GM08714 (cell line): ENCODE results near the gene ZDHHC9.

ENCODE experiments used
- H3K4me3 ChIP-seq: fragments of 200-500 bp; sonication (Bioruptor generic); 2 replicates; pipeline ENCODE4 v1.5.1; 2014; ENCODE audit warnings: mild to moderate bottlenecking, low read length, inconsistent platforms
- ZNF274 ChIP-seq: IDR thresholded peaks from 2 replicates; pipeline ENCODE4 v1.6.1; 2012; ENCODE audit warnings: mild to moderate bottlenecking, low read depth, low read length

ZDHHC9 gene

GRCh38 chrX:129833153-129833990 lies 10.3 kb downstream of the ZDHHC9 start:
- no peak for TF ChIP-seq ZNF274
- H3K4me3 ChIP-seq, result no peak overlapping the region

DNA sequence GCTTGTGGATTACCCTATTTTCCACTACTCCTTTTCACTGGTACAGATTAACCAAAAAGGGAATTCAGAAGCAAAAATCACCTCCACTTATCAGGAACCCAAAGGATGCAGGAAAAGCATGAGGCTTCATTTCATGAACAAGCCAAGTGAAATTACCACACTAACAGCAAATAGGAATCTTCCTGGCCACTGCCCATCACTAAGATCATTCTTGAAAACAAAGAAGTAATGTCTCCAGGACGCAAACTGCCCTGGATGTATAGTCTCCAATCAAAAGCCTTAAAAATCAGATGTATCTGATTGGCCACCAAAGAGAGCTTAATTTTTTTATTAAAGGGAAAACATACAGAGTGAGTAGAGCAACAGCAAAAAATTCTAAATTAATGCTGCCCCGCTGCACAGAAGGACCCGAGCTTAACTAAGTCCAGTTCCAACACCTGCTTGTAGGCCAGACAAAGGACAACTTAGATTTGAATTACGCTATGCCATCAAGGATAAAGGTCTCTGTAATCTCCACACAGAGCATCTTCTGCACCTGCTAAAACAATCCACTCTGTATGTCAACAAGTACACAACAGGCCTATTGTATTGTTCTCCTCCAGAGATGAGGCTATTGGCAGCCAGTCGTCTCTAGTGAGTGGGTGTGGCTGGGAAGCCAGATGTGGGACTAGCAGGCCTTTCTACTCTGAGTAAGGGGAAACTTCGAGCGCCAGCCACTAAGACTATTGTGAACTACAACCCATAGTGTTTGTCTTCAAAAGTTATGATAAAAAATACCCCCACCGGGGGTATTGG lies 12.4 kb downstream of the ZDHHC9 start:
- no peak for TF ChIP-seq ZNF274
- no peak overlapping the region for H3K4me3 ChIP-seq

DNA sequence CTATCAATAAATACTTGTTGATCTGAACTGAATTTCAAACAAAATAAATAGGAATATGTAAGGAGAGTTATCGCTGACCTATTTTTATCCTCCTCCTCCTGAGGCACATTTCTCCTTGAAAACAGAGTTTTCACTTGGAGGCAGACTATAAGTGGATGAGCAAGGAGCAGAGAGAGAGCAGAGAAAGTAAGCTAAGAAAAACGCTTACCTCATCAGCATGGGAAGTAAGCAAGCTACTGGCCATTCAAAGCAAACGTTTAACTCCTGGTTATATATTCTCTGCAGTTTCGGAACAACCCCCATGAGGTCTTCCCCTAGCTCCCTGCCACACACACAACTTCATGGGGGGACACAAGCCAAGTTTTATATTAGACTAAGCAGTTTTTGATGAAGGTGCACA lies 13.2 kb downstream of the ZDHHC9 start:
- no peak overlapping the region for H3K4me3 ChIP-seq
- TF ChIP-seq ZNF274, result no peak

DNA sequence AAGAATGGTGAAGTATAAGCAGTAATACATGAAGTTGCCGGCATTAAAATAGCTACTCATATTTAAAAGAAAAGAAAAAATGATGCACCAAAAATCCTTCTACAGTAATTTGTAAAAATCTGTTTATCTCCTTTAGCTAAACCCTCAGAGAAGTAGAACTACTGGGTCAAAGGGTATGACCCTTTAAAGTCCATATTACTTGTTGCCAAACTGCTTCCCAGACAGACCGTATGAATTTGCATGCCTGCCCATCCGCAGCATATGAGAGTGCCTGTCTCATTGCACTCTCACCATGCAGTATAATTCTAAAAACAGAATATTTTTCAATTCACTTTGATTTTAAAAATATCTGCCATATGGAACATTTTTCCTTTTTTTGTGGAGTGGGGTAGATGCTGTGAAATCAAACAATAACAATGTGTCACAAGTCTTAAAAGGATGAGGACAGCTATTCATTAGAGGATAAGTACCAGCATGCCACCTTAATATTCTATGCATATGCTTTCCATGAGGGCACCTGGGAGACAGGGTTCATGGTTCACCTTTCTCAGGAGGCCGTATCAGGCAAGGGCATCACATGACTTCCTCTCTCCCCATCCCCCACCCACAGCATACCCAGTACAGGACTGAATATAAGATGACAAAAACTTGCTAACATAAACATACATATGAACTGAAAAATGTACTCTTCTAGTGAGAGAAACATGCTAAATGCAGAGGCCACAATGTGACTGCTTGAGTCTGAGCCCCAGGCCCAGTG lies 17.8 kb downstream of the ZDHHC9 start:
- H3K4me3 ChIP-seq, result no peak overlapping the region
- TF ChIP-seq ZNF274, result no peak

DNA sequence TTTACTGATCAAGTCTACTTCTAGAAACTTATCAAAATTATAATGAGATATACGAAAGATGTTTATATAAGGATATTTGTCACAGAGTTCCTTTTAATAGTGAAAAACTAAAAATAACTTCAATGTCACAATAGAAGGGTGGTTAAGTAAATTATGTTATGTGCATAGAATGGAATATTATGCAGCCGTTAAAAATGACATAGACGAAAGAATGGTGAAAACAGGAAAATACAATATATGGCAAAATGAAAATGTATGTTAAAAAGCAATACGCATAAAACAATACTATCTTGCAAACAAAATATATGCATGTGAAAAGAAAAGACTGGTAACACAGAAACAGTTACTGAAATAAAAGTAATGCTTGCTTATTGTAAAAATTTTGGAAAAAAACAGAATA lies 19.1 kb downstream of the ZDHHC9 start:
- H3K4me3 ChIP-seq, result no peak overlapping the region
- TF ChIP-seq ZNF274, result no peak

GRCh38 chrX:129823522-129823921 lies 20.2 kb downstream of the ZDHHC9 start:
- H3K4me3 ChIP-seq, result no peak overlapping the region
- TF ChIP-seq ZNF274, result no peak

DNA sequence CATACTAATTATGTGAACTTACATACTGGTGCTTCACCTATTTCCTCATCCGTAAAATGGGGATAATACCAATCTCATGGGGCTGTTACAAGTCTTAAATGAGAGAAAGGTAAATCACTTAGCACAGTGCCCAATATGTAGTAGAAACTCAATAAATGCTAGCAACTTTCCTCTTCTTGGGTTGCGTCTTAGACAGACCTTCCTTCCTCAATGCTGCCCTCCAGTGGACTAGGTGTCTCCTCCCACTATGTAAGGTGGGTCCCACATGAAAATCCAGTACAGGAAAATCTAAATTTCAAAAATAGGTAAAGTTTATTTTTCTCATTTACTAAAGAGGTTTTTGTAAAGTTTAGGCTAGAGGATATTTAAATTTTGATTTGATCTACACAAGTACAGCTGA lies 20.6 kb downstream of the ZDHHC9 start:
- no peak overlapping the region for H3K4me3 ChIP-seq
- TF ChIP-seq ZNF274, result no peak

DNA sequence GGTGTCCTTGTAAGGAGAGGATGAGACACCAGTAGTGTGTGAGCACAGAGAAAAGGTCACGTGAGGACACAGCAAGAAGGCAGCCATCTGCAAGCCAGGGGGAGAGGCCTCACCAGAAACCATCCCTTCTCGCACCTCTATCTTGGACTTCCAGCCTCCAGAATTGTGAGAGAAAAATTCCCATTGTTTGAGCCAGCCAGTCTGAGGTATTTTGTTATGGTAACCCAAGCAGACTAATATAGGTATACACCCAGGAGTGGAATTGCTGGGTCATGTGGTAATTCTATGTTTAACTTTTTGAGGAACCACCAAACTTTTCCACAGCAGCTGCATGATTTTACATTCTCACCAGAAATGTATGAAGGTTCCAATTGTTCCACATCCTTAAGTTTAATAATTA lies 25.6 kb downstream of the ZDHHC9 start:
- no peak overlapping the region for H3K4me3 ChIP-seq
- TF ChIP-seq ZNF274, result no peak

DNA sequence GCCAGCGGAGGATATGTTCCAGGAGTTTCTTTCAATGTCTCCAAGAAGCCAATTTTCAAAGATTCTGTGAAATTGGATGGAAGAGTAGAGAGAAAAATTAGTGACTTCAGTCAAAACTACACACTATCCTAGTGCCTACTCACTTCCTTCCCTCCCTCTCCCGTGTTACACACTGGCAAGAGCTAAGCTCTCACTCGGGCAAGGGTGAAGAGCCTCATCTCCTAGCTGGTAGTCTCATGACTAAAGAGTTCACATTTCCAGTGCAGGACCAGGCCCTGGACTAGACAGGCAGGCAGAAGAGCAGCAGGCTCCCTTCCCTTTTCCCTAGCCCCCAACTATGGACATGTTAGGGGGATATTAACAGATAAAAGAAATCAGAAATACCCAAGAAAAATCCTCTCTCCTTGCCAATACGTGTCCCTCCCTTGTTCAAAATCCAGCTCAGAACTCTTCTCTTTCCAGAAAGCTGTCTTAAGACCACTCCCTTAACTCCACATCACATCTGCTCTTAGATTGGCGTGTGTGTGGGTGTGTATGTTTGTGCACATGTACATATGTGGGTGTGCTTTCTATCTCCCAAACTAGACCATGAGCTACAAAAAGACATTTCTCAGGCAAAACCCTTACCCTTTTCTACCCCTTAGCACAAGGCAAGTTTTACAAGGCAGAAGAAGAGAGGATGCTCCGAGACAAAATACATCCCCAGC lies 29.9 kb downstream of the ZDHHC9 start:
- H3K4me3 ChIP-seq, result no peak overlapping the region
- no peak for TF ChIP-seq ZNF274

- no peak for TF ChIP-seq ZNF274
- no peak overlapping the region for H3K4me3 ChIP-seq
These were observed 34.6 kb downstream of the ZDHHC9 start for GRCh38 chrX:129808829-129809796.

DNA sequence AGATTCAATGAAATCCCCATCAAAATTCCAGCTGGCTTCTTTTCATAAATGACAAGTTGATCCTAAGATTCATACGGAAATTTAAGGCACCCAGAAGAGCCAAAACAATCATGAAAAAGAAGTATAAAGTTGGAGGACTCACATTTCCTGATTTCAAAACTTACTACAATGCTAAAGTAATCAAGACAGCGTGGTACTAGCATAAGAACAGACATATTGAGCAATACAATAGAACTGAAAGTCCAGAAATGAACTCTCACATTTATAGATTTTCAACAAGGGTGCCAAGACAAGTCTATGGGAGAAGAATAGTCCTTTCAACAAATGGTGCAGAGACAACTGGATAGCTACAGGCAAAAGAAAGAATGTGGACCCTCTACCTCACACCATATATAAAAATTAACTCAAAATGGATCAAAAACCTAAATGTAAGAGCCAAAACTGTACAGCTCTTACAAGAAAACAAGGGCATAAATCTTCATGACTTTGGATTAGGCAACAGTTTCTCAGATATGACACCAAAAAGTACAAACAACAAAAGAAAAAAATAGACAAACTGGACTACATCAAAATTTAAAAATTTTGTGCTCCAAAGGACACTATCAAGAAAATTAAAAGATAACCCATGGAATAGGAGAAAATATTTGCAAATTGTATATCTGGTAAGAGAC lies 35.4 kb downstream of the ZDHHC9 start:
- TF ChIP-seq ZNF274, result no peak
- H3K4me3 ChIP-seq, result no peak overlapping the region

DNA sequence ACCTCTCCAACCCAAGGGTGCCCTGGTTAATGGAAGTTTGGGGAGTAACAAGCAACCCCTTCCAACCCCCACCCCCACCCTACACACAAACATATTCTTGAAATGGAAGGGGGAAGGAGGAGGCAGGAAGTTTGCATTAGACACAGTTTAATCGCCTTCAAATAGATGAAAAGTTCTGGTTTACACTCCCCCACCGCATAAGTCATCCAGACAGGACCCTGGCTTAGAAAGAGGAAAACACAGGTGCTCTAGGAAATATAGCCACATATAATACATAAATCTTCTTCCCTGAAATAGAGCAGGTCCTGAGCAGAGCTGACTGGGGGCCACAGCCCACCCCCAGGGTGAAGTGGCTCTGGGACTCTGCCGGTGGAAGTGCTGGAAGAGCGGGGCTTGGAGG lies 38.9 kb downstream of the ZDHHC9 start:
- TF ChIP-seq ZNF274, result no peak
- no peak overlapping the region for H3K4me3 ChIP-seq
